Measurements from ENCODE around the gene RPS18.
A peak's percentile ranks its signal among the peaks of the same experiment; 100 is the strongest.

Gene RPS18

DNA sequence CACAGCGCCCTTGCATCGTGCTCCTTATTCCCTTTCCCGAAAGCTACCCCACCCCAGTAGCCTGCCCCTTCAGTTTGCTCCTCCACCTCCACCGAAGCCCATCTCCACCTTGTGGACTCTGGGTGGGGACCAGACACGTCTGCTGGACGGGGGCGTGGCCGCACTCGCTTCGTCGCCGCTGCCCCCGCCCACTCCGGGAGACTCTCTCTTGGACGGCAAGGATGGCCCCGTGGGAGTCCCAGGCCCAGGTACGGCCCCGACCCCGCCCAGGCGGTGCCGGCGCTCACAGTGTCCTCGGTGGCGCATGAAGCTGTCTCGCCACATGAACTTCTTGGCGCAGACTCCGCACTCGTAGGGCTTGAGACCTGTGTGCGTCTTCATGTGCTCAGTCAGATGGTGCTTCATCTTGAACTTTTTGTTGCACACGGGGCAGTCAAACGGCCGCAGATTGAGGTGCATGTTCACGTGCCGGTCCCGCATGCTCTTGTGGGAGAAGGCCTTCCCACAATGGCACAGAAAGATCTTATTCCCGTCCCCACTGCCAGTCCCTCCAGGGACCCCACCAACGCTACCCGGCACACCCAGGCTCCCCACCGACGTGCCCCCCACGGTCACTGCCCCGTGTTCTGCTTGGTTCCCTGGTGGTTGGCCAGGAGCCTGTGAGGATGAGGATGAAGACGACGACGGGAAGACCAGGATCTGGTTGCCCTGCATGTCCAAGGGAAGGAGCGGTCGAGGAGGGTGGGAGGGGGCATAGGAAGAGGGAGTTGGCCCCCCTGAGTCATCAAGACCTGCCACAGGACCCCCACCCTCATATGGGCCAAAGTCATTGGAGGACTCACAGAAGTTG is 43.3 kb downstream of the RPS18 start:
- no peak for DNase-seq (ENCODE audit: low spot score)

DNA sequence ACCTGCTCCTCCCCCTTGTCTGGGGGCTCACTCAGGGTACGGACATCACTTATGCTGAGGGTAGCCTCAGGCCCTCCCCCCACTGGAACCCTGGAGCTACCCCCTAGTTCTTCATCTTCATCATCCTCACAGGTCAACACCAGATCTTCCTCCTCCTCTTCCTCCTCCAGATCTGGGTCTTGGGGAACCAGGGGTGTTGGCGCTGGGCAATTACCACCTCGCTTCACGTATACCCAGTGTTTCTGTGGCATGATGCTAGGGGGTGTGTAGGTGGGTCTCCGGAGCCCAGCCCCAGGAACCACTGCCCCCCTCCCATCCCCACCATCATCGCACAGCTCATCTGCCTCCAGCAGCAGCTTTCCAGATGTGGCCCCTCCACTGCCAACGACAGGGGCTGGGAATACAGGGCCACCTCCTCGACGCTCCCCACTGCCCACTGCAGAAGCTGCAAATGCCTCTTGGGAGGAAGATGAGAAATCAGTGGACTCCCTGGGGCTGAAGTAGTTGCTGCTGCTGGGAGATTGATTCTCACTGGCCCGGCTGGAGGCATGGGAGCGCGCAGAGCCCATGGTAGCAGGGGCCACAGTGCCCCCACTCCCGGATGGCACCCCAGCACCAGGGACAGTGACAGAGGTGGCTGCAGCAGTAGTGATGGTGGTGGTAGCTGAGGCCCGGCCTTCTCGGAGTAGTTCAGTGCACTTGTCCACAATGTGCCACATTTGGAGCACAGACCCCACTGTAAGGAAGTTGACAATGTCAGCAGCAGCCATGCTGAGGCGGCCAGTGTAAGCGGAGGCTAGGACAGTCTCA is 44.1 kb downstream of the RPS18 start:
- DNase-seq (ENCODE audit: low spot score), result no peak

GRCh38 chr6:33316603-33317418 is 44.9 kb downstream of the RPS18 start:
- DNase-seq (ENCODE audit: low spot score), result no peak

GRCh38 chr6:33317419-33317668 is 45.5 kb downstream of the RPS18 start:
- DNase-seq (ENCODE audit: low spot score), result peak; percentile 54

- DNase-seq (ENCODE audit: low spot score), result peak; percentile 94
Measured at GRCh38 chr6:33317669-33318425, 46.0 kb downstream of the RPS18 start, which contains the start of gene ZBTB22. ZBTB22 (minus strand) TSS chr6:33317744; CDS start chr6:33316916, 828 bp downstream.

- no peak for DNase-seq (ENCODE audit: low spot score)
Measured at GRCh38 chr6:33318426-33319073, 46.7 kb downstream of the RPS18 start.

DNA sequence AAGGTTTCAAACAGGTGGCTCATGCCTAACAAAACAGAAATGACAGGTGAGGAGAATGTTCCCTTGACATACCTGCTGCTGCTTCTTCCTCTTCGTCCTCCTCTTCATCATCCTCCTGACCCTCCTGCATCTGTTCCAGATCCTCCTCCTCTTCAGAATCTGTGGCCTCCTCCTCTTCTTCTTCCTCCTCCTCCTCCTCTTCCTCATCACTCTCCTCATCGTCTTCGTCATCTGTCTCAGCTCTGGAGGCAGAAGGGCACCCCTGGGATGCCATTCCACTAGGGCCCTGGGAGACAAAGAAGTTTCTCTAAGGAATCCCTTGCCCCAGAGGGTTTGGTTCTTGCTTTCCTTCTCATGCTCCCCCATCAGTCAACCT is 48.1 kb downstream of the RPS18 start:
- no peak for DNase-seq (ENCODE audit: low spot score)

DNA sequence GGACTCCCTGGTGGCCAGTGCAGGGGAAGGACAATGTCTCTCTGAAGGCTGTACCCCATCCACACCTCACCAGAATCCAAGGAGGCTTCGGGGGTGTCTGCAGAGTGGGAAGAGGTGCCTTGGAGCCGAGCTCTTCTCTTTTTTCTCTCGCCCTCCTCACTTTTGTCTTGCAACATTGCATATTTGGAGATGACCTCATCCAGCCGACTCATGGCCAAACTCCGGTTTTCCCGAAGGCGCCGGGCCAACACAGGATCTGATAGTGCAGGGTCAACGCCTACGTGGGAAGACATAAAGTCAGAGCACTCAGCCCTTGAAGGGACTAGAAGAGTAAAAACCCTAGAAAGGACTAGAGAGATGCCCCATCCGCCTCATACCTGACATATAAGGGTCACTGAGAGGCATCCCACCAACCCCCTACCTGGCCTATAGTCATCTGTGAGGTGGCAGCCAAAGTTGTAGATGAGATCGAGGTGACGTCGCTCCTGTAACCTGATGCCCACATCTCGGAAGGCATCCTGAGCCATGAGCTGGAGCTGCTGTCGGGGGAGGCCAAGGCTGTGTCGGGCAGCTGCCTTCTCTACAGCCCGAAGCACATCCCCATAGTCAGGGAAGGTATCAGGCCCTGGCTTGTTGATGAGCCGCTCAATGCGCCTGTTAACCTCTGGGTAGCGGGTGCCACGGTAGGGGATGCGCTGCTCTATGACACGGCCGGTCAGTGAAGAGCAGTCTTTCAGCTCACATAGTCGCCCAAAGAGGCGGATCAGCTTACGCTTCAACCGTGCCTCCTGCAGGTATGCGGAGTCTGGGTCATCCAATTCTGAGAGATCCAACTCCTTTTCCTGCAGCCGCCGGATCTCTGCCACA is 48.7 kb downstream of the RPS18 start:
- no peak for DNase-seq (ENCODE audit: low spot score)

DNA sequence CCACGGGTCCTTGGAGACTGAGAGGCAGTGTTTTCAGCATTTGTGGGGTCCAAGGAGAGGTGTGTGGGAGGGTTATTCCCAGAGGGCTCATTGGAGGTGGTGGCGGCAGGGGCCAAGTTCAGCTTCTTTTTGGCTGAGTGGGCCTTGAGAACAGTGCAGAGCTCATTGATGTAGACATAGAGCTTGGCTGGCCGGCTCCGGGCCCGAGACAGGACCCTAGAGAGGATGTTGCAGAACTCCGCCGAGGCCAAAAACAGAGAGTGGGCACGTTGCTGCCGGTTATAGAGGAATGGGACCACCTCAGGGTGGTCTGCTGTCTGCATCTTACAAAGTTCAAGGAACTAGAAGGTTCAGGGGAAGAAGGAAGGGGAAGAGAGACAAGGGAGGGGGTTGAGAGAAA is 49.4 kb downstream of the RPS18 start:
- DNase-seq (ENCODE audit: low spot score), result no peak

DNA sequence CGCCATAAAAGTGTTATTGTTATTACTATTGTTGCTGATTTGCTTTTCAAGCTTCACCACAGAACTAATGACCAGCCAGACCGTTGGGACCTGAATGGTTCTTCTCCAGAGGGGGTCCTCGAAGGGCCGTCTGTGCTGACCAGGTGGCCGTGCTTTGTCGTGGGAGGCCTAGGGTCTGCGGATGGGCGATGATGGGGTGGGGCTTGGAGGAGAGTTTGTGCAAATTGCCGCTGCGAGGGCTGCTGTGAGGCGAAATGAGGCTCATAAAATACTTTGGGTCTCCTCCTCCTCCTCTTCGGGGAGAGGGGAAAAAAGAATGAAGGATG is 51.7 kb downstream of the RPS18 start:
- DNase-seq (ENCODE audit: low spot score), result no peak

DNA sequence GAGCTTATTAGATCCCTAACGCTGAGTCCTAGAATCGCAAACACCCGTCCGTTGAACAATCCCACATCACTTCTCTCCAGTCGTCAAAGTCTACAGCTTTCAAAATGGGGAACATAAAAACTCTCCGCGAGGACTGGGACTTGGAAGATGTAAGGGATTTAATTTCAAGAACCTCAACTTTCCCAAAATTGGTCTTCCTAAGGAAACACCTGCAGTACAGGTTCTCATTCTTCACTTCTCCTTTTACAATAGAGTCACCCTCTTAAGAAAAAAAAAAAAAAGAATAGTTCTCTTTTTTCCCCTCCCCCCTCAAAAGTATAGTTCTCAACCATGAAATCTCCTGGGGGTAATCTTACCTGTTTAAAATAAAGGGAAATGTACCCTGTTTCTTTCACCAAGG is 52.2 kb downstream of the RPS18 start:
- DNase-seq (ENCODE audit: low spot score), result no peak
